DND-41 (cell line): ENCODE measurements around the gene USP1.
A peak's percentile ranks its signal among the peaks of the same experiment; 100 is the strongest.

Source experiments
- ATAC-seq: fragments of 200-7000 bp; cut with Tn5 transposase; 3 replicates; pipeline ENCODE4 v1.9.1; 2021; ENCODE audit warnings: low read depth; ENCODE audit not compliant: insufficient read depth
- DNase-seq: peaks from one replicate; pipeline ENCODE4 v3.0.0-alpha.2; 2020
- H2AFZ ChIP-seq: 2 replicates; pipeline ENCODE4 v1.6.0; 2012; ENCODE audit warnings: low read depth, low read length
- H3K27ac ChIP-seq: 2 replicates; pipeline ENCODE4 v1.5.1; 2012; ENCODE audit warnings: low read length, inconsistent platforms
- H3K27me3 ChIP-seq: fragments of 200-600 bp; sonication (generic); 2 replicates; pipeline ENCODE4 v1.6.0; 2012; ENCODE audit warnings: low read length, mild to moderate bottlenecking, inconsistent platforms; ENCODE audit not compliant: insufficient read depth, poor library complexity
- H3K36me3 ChIP-seq: 2 replicates; pipeline ENCODE4 v1.5.1; 2012; ENCODE audit warnings: low read length, inconsistent platforms; ENCODE audit not compliant: insufficient read depth
- H3K4me1 ChIP-seq: 2 replicates; pipeline ENCODE4 v1.5.1; 2012; ENCODE audit warnings: mild to moderate bottlenecking, low read length; ENCODE audit not compliant: insufficient read depth
- H3K4me2 ChIP-seq: 2 replicates; pipeline ENCODE4 v1.6.0; 2012; ENCODE audit warnings: mild to moderate bottlenecking, moderate library complexity, low read length, inconsistent platforms; ENCODE audit not compliant: insufficient read depth
- H3K4me3 ChIP-seq, 2 experiments: fragments of 200-600 bp in 1 of 2; shearing (Covaris generic) in 1 of 2; 2 replicates each; pipeline ENCODE4 v1.5.1; 2012 to 2016; ENCODE audit warnings: inconsistent platforms in 2 of 2, low read length in 2 of 2, mild to moderate bottlenecking in 2 of 2, low read depth in 1 of 2, moderate library complexity in 1 of 2
- H3K79me2 ChIP-seq: 2 replicates; pipeline ENCODE4 v1.6.0; 2012; ENCODE audit warnings: low read length, inconsistent platforms; ENCODE audit not compliant: insufficient read depth
- H3K9ac ChIP-seq: 2 replicates; pipeline ENCODE4 v1.6.0; 2012; ENCODE audit warnings: low read depth, mild to moderate bottlenecking, inconsistent platforms, low read length, moderate library complexity
- H3K9me3 ChIP-seq: 2 replicates; pipeline ENCODE4 v1.5.1; 2012; ENCODE audit warnings: low read length, moderate library complexity, mild to moderate bottlenecking, inconsistent platforms; ENCODE audit not compliant: insufficient read depth, severe bottlenecking
- H4K20me1 ChIP-seq: 2 replicates; pipeline ENCODE4 v1.6.0; 2012; ENCODE audit warnings: low read length; ENCODE audit not compliant: insufficient read depth
- EZH2 ChIP-seq: IDR thresholded peaks from 3 replicates; pipeline ENCODE4 v1.6.1; 2012; ENCODE audit warnings: borderline replicate concordance, low read depth, mild to moderate bottlenecking, moderate library complexity, low read length, inconsistent platforms; ENCODE audit not compliant: severe bottlenecking
- TF ChIP-seq, protein P1 (sequence below): IDR thresholded peaks from 2 replicates; pipeline ENCODE4 v1.5.1; 2012; ENCODE audit warnings: borderline replicate concordance, low read length, moderate library complexity, mild to moderate bottlenecking; ENCODE audit not compliant: poor library complexity, severe bottlenecking; ENCODE audit errors: extremely low read depth

Gene USP1

GRCh38 chr1:62436039-62436465, 797 bp upstream of the USP1 start:
- no peak; the same call in 2 of the 3 replicates for ATAC-seq
- H2AFZ ChIP-seq: peak overlapping the region; percentile 86
- DNase-seq: no peak

GRCh38 chr1:62437273-62437940, 558 bp downstream of the USP1 start:
- H3K27ac ChIP-seq: peak overlapping the region; percentile 100
- no peak for DNase-seq
- peaks cover 39% of the 10 kb centered on the region for H3K4me1 ChIP-seq
- peak overlapping the region; percentile 98 for H3K9ac ChIP-seq
- H3K4me3 ChIP-seq: peak overlapping the region; percentile 64 to 67
- no peaks in the 10 kb centered on the region for H3K27me3 ChIP-seq
- H3K36me3 ChIP-seq: peaks cover 26% of the 10 kb centered on the region
- peak overlapping the region; percentile 93 for H2AFZ ChIP-seq
- TF ChIP-seq, protein P1, sequence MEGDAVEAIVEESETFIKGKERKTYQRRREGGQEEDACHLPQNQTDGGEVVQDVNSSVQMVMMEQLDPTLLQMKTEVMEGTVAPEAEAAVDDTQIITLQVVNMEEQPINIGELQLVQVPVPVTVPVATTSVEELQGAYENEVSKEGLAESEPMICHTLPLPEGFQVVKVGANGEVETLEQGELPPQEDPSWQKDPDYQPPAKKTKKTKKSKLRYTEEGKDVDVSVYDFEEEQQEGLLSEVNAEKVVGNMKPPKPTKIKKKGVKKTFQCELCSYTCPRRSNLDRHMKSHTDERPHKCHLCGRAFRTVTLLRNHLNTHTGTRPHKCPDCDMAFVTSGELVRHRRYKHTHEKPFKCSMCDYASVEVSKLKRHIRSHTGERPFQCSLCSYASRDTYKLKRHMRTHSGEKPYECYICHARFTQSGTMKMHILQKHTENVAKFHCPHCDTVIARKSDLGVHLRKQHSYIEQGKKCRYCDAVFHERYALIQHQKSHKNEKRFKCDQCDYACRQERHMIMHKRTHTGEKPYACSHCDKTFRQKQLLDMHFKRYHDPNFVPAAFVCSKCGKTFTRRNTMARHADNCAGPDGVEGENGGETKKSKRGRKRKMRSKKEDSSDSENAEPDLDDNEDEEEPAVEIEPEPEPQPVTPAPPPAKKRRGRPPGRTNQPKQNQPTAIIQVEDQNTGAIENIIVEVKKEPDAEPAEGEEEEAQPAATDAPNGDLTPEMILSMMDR: no peak
- no peak for TF ChIP-seq EZH2
- peaks cover 65% of the 10 kb centered on the region for H3K79me2 ChIP-seq
- peaks cover 42% of the 10 kb centered on the region for H4K20me1 ChIP-seq
- ATAC-seq: no peak
- peak overlapping the region; percentile 67 for H3K4me2 ChIP-seq
- no peaks in the 10 kb centered on the region for H3K9me3 ChIP-seq

More at GRCh38 chr1:62436039-62436465, 797 bp upstream of the USP1 start:
- Histone ChIP-seq H3K79me2 (peaks cover 51% of the 10 kb centered on the region), H4K20me1 (peaks cover 30% of the 10 kb centered on the region), H3K4me1 (peaks cover 30% of the 10 kb centered on the region), H3K4me3 (peak overlapping the region; percentile 63 to 74), H3K9ac (peak overlapping the region; percentile 94), H3K9me3 (no peaks in the 10 kb centered on the region), H3K36me3 (peaks cover 12% of the 10 kb centered on the region), H3K27ac (peak overlapping the region; percentile 97), H3K27me3 (peaks cover 2% of the 10 kb centered on the region), H3K4me2 (peak overlapping the region; percentile 91)
- no peak for TF ChIP-seq EZH2
- TF ChIP-seq, protein P1: peak; percentile 7

DNA sequence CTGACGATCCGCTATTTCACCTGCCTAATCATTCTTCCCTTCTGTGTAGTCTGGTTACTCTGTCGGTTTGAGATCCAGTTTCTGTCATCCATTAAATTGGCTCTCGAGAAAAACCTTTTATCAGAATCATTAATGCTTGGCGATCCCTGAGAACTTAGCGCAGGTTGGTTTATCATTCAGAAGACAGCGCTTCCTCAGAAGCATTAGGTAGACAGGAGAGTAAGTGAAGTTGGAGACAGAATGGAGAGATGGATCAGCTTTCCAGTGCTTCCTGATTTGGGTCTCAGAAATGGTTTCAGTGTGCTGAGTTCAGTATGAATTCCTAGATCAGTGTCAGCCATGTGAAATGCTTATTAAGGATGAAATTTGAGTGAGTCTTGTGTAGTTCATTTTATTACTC, 1.3 kb downstream of the USP1 start:
- DNase-seq (no peak), ATAC-seq (no peak)
- Histone ChIP-seq H4K20me1 (peaks cover 49% of the 10 kb centered on the region), H3K27me3 (no peaks in the 10 kb centered on the region), H2AFZ (no peak overlapping the region), H3K4me2 (peak overlapping the region; percentile 67), H3K4me3 (peak overlapping the region; percentile 64 to 67), H3K4me1 (peaks cover 44% of the 10 kb centered on the region), H3K36me3 (peaks cover 33% of the 10 kb centered on the region), H3K9ac (peak overlapping the region; percentile 98), H3K79me2 (peaks cover 72% of the 10 kb centered on the region), H3K27ac (peak overlapping the region; percentile 100), H3K9me3 (no peaks in the 10 kb centered on the region)
- TF ChIP-seq EZH2: no peak
- TF ChIP-seq, protein P1: no peak
